Glomerular endothelial cell (primary cell): ENCODE results near the gene PIK3IP1. TPM values are rescaled to one million over a fixed set of nuclear protein-coding genes. Genes with fewer than 3 reads are reported as not detected.

ENCODE experiments used
- DNase-seq: peaks from one replicate; pipeline ENCODE4 v3.0.0-alpha.2; 2011; ENCODE audit warnings: low read depth, low spot score; ENCODE audit errors: extremely low read depth
- total RNA-seq: library from RNA; depleted of rRNA; stranded (reverse); fragments of >200 nt; gene quantifications from 2 replicates; pipeline ENCODE4 v1.2.3, GENCODE V29; 2015

PIK3IP1 gene
- total RNA-seq, 1 donor from 2014 or later, result 26.5 TPM

DNA sequence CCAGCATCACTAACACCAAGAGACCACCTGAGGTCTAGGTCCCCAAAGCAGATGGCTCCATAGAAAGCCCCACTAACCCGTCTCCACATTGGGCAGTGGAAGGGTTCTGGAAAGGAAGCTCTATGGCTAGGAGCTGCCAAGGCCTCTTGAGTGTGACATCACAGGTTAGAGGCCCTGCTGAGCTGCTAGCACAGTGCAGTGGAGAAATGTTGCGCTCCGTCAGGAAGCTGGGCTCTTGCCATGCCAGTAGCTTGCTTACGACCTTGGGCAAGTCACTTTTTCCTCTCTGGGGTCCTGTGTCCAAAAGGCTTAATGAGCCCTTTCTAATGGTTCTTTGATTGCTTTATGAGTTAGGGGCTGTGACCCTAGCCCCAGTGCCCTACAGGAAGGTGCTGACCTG, 10.6 kb downstream of the PIK3IP1 start:
- DNase-seq, result no peak

- DNase-seq, result no peak
Measured at GRCh38 chr22:31279821-31280505, 12.3 kb downstream of the PIK3IP1 start.

GRCh38 chr22:31279327-31279669, 13.0 kb downstream of the PIK3IP1 start:
- no peak for DNase-seq

- DNase-seq, result no peak
Measured at GRCh38 chr22:31278626-31279326, 13.5 kb downstream of the PIK3IP1 start.

- no peak for DNase-seq
Measured at GRCh38 chr22:31278151-31278621, 14.1 kb downstream of the PIK3IP1 start.

- no peak for DNase-seq
Measured at GRCh38 chr22:31277741-31278140, 14.5 kb downstream of the PIK3IP1 start.

DNA sequence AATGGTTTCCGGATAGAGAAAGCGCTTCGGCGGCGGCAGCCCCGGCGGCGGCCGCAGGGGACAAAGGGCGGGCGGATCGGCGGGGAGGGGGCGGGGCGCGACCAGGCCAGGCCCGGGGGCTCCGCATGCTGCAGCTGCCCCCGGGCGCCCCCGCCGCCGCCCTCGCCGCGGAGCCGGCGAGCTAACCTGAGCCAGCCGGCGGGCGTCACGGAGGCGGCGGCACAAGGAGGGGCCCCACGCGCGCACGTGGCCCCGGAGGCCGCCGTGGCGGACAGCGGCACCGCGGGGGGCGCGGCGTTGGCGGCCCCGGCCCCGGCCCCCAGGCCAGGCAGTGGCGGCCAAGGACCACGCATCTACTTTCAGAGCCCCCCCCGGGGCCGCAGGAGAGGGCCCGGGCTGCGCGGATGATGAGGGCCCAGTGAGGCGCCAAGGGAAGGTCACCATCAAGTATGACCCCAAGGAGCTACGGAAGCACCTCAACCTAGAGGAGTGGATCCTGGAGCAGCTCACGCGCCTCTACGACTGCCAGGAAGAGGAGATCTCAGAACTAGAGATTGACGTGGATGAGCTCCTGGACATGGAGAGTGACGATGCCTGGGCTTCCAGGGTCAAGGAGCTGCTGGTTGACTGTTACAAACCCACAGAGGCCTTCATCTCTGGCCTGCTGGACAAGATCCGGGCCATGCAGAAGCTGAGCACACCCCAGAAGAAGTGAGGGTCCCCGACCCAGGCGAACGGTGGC, 15.7 kb downstream of the PIK3IP1 start:
- DNase-seq, result no peak

DNA sequence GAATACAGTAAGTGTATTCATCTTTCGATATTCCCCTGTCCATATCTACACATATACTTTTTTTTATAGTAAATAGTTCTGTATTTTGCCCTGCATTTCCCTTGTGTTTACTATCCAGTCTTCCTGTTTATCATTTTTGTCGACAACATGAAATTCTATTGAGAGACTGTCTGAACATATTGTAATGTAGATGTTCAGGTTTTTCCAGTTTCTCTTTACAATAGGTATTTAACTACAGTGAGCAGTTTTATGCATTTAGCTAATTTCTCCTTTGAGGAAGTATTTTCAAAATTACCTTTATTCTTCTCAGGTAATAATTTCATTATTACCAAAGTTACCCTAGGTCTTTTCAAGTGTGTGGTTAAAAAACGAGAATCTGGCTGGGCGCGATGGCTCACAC, 16.7 kb downstream of the PIK3IP1 start:
- DNase-seq, result no peak

DNA sequence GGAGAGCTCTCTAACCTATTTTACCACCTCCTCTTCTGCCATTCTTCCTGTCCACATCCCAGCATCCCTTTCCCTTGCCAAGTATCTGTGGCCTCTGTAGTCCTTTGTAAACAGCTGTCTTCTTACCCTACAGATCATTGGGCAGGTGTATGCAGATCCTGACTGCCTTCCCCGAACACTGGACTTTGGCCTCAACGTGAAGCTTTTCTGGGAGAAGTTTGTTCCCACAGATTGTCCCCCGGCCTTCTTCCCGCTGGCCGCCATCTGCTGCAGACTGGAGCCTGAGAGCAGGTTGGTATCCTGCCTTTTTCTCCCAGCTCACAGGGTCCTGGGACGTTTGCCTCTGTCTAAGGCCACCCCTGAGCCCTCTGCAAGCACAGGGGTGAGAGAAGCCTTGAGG, 17.3 kb downstream of the PIK3IP1 start:
- no peak for DNase-seq

DNA sequence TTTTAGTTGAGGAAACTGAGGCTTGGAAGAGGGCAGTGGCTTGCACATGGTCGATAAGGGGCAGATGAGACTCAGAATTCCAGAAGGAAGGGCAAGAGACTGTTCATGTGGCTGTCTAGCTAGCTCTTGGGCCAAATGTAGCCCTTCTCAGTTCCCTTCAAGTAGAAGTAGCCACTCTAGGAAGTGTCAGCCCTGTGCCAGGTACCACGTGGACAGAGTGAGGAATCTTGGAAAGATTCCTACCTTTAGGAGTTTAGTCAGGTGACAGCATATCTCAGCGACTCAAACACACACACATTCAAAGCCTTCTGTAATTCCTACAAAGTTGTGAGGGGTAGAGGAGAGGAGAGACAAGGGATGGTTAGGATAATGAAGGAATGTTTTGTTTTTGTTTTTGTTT, 18.3 kb downstream of the PIK3IP1 start:
- no peak for DNase-seq

- DNase-seq, result no peak
Measured at GRCh38 chr22:31272522-31273446, 19.5 kb downstream of the PIK3IP1 start.

DNA sequence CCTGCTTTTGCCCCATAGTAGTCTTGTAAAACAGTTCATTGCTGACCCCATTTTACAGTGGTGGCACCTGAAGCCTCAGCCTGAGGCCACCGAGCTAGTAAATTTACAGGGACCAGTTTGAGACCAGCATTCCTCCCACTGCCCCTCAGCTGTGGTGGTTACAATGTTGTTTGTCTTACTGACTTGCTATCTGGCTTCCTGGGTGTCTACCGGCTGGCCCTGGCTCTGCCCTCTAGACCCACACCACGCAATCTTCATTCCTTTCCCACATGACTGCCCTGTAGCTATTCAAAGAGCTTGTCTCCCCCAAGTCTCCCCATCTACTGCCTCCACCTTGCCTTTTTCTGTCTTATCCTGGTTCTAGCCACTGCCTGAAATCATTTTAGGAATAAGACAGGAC, 20.8 kb downstream of the PIK3IP1 start:
- no peak for DNase-seq

GRCh38 chr22:31271026-31271425, 21.3 kb downstream of the PIK3IP1 start:
- DNase-seq, result no peak

DNA sequence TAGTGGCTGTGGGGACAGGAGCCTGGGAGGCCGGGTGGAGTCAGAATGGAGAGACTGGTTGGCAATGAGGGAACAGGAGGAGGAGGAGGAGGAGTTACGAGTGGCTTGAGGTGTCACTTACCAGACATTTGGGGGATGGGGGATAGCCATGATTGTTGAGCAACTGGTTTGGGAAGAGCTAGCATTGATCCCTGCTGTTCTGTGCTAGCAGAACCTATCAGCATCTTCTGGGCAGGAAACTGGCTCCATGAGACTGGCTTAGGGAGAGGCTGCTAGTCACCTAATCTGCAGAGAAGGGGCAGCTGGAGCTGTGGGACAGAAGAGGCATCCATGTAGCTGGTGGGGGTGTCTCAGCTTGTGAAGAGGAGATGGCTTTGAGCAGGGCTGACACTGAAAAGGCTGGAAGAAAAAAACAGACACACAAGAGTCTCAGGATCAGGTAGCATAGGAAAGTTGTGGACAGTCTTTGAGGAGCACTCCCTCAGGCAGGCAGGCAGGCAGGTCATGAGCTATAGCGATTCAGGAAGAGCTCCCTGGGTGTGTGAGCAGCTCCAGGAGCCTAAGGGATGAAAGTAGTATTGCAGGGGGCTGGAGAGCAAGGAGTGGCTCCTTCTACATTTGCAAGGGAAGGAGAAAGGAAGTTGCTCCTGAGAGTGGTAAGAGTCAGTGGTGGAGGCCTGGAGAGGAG, 22.3 kb downstream of the PIK3IP1 start:
- no peak for DNase-seq

DNA sequence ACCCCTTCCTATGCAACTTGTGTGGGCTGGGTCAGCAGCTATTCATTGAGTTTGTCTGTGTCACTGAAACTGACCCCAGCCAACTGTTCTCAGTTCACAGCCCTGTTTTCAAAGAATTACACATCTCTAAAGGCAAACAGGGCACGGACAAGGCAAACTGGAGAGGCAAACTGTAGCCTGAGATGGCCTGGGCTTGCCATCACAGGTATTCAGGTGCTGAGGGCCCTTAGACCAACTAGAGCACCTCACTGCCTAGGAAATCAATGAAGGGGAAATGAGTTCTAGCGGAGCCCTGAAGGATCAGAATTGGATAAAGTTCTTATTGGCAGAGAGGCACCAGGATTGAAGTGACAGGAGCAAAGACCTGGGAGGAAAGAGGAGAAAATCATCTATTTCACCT, 24.0 kb downstream of the PIK3IP1 start:
- no peak for DNase-seq

DNA sequence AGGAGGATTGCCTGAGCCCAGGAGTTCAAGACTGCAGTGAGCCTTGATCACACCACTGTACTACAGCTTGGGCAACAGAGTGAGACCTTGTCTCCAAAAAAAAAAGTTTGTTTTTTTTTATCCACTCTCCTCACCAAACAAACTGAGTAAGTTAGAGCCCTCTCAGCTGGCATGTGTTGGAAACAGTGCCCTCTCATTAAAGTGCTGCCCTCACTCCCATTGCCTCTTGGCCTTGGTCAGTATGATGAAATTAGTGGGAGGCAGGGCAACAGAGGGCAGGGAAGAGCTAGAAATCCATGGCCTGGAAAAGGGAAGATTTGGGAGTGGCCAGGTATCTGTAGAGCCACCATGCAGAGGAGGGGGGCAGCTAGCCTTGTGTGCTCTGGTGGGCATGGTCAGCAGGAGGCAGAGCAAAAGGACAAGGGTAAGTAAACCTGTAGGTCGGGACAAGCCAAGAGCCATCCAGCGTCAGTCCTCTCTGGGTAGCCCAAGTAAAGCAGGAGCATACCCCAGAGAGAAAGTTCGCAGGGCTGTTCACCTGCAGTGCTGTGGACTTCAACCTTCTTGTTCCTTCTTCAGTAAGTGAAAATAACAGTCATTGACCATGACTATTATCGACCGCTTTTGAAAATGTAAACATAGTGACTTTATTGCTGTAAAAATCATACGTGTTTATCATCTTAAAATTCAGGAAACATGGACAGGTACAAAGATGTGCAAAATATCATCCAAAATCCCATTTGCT, 28.2 kb downstream of the PIK3IP1 start:
- DNase-seq, result no peak

DNA sequence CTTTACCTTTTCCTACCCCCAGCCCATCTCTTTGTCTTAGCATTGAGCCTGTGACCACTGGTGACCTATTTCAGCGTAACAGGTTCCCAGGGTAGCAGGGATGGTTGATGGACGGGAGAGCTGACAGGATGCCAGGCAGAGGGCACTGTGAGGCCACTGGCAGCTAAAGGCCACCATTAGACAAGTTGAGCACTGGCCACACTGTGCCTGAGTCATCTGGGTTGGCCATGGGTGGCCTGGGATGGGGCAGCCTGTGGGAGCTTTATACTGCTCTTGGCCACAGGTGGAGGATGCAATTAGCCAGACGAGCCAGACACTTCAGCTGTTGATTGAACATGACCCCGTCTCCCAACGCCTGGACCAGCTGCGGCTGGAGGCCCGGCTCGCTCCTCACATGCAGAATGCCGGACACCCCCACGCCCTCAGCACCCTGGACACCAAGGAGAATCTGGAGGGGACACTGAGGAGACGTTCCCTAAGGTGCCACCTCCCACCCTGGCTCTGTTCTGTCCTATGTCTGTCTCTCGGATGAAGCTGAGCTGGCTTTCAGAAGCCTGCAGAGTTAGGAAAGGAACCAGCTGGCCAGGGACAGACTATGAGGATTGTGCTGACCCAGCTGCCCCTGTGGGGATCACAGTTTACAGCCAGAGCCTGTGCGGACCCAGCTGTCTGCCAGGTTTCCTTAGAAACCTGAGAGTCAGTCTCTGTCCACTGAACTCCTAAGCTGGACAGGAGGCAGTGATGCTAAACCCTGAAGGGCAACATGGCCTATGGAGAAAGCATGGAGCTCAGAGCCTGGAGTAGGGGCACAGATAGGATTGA, 29.8 kb downstream of the PIK3IP1 start:
- no peak for DNase-seq

- DNase-seq, result no peak
Measured at GRCh38 chr22:31260474-31260856, 31.8 kb downstream of the PIK3IP1 start.
